ENCODE results near the gene SEH1L.

SEH1L gene

DNA sequence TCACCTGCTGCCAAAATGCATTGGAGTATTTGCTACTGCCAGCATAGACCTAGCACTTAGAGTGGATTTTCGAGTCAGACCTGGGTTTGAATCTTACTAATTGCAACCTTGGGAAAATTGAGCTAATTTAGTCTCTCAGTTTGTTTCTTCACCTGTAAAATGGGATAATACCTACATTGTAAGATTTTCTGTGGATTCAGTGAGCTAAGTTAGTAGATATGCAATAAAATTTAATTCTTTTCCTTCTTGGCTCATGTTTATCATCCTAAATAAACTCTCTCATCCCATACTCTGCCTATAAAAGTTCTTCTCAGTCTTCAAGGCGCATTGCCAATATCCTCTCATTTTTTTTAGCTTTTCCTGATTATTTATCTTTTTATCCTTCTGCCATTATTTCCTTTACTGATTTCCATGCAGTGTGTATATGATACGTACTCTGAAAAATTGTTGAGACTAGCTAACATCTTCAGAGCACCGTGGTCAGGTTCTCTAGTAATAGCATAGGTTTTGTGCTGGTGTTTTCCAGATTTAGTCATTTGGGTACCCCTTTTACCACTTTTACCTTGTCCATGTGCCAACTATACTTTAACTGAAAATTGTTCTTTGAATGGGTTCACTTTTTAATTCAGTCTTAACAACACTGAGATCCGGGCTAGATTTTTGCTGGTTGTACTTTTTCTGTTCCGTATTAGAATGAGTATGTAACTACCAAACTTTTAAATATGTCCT, 50.7 kb downstream of the SEH1L start:
- H2AFZ ChIP-seq (ENCODE audit: low read depth, low read length), result no peak overlapping the region
- H3K4me1 ChIP-seq (ENCODE audit: insufficient read depth, low read length), result peaks cover 34% of the 10 kb centered on the region
- no peak overlapping the region for H3K9ac ChIP-seq (ENCODE audit: low read depth, low read length)
- peaks cover 60% of the 10 kb centered on the region for H4K20me1 ChIP-seq (ENCODE audit: insufficient read depth, low read length)
- peaks cover 49% of the 10 kb centered on the region for H3K36me3 ChIP-seq (ENCODE audit: insufficient read depth, low read length)
- H3K79me2 ChIP-seq (ENCODE audit: insufficient read depth, low read length), result peaks cover 96% of the 10 kb centered on the region
- TF ChIP-seq, protein P1, sequence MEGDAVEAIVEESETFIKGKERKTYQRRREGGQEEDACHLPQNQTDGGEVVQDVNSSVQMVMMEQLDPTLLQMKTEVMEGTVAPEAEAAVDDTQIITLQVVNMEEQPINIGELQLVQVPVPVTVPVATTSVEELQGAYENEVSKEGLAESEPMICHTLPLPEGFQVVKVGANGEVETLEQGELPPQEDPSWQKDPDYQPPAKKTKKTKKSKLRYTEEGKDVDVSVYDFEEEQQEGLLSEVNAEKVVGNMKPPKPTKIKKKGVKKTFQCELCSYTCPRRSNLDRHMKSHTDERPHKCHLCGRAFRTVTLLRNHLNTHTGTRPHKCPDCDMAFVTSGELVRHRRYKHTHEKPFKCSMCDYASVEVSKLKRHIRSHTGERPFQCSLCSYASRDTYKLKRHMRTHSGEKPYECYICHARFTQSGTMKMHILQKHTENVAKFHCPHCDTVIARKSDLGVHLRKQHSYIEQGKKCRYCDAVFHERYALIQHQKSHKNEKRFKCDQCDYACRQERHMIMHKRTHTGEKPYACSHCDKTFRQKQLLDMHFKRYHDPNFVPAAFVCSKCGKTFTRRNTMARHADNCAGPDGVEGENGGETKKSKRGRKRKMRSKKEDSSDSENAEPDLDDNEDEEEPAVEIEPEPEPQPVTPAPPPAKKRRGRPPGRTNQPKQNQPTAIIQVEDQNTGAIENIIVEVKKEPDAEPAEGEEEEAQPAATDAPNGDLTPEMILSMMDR (IDR thresholded peaks at IDR 0.05; ENCODE audit: borderline replicate concordance, extremely low read depth, low read length, poor library complexity, severe bottlenecking), result no peak
- TF ChIP-seq EZH2 (IDR thresholded peaks at IDR 0.05; ENCODE audit: borderline replicate concordance, low read depth, low read length, severe bottlenecking), result no peak
- no peaks in the 10 kb centered on the region for H3K27me3 ChIP-seq (ENCODE audit: insufficient read depth, low read length, poor library complexity)
- no peak overlapping the region for H3K4me3 ChIP-seq (ENCODE audit: low read depth in 1 of 2, low read length in 2 of 2)
- H3K9me3 ChIP-seq (ENCODE audit: insufficient read depth, low read length, severe bottlenecking), result no peaks in the 10 kb centered on the region
- no peak overlapping the region for H3K27ac ChIP-seq (ENCODE audit: low read length)
- no peak for ATAC-seq (ENCODE audit: insufficient read depth, low read depth)
- no peak for DNase-seq
- H3K4me2 ChIP-seq (ENCODE audit: insufficient read depth, low read length), result peak overlapping the region; percentile 7; the same call in 1 of the 2 replicates

DNA sequence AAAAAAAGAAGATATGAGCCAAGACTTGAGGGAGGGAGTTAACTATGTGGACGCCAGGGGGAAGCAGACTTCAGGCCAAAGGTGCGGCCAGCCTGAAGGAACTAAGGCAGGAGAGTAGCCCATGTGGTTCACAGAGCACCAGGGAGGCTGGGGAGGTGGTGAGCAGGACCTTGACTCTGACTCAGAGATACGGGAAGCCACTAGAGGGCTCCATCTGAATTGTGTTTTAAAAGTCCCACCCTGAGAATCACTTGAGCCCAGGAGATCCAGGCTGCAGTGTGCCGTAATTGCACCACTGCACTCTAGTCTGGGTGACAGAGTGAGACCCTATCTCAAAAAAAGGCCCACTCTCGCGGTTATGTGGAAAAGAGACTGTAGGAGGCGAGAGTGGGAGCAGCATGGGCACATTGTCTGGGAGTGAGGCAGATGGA, 55.7 kb downstream of the SEH1L start:
- no peak for TF ChIP-seq EZH2 (IDR thresholded peaks at IDR 0.05; ENCODE audit: borderline replicate concordance, low read depth, low read length, severe bottlenecking)
- TF ChIP-seq, protein P1 (IDR thresholded peaks at IDR 0.05; ENCODE audit: borderline replicate concordance, extremely low read depth, low read length, poor library complexity, severe bottlenecking), result peak; percentile 68
- H3K79me2 ChIP-seq (ENCODE audit: insufficient read depth, low read length), result peaks cover 92% of the 10 kb centered on the region
- DNase-seq (peak; percentile 49), ATAC-seq (ENCODE audit: insufficient read depth, low read depth) (peak; percentile 84)
- H3K4me2 ChIP-seq (ENCODE audit: insufficient read depth, low read length), result no peak overlapping the region
- peaks cover 84% of the 10 kb centered on the region for H3K36me3 ChIP-seq (ENCODE audit: insufficient read depth, low read length)
- H3K9me3 ChIP-seq (ENCODE audit: insufficient read depth, low read length, severe bottlenecking), result no peaks in the 10 kb centered on the region
- no peak overlapping the region for H2AFZ ChIP-seq (ENCODE audit: low read depth, low read length)
- no peaks in the 10 kb centered on the region for H3K27me3 ChIP-seq (ENCODE audit: insufficient read depth, low read length, poor library complexity)
- H3K9ac ChIP-seq (ENCODE audit: low read depth, low read length), result no peak overlapping the region
- H3K4me3 ChIP-seq (ENCODE audit: low read depth in 1 of 2, low read length in 2 of 2), result no peak overlapping the region
- peaks cover 37% of the 10 kb centered on the region; the same call in 1 of the 2 replicates for H4K20me1 ChIP-seq (ENCODE audit: insufficient read depth, low read length)
- H3K27ac ChIP-seq (ENCODE audit: low read length), result no peak overlapping the region
- no peaks in the 10 kb centered on the region for H3K4me1 ChIP-seq (ENCODE audit: insufficient read depth, low read length)

DNA sequence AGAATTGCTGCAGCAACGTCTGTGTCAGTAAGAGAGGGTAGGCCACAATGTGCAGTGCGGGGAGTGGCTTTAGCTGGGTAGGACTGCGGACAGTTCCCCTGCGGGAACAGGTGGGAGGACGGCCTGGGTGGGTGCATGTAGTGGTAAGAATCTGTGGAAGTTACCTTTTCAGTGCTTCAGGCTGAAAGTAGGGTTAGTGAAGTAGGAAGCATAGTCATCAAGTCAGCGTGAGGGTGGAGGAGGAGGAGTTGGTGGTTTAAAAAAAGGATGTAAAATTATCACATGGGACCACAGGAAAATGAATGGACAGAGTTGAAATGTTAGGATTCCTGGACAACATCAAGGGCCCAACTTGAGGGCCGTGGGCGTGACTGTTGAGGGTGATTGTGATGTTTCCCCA, 56.6 kb downstream of the SEH1L start:
- H3K79me2 ChIP-seq (ENCODE audit: insufficient read depth, low read length), result peaks cover 89% of the 10 kb centered on the region
- H3K36me3 ChIP-seq (ENCODE audit: insufficient read depth, low read length), result peaks cover 92% of the 10 kb centered on the region

More for the DNA sequence above, 56.6 kb downstream of the SEH1L start:
- Histone ChIP-seq H3K4me2 (ENCODE audit: insufficient read depth, low read length) (no peak overlapping the region), H3K9ac (ENCODE audit: low read depth, low read length) (no peak overlapping the region), H4K20me1 (ENCODE audit: insufficient read depth, low read length) (peaks cover 34% of the 10 kb centered on the region; the same call in 1 of the 2 replicates), H3K4me3 (ENCODE audit: low read depth in 1 of 2, low read length in 2 of 2) (no peak overlapping the region), H2AFZ (ENCODE audit: low read depth, low read length) (no peak overlapping the region), H3K4me1 (ENCODE audit: insufficient read depth, low read length) (no peaks in the 10 kb centered on the region), H3K27ac (ENCODE audit: low read length) (no peak overlapping the region), H3K27me3 (ENCODE audit: insufficient read depth, low read length, poor library complexity) (no peaks in the 10 kb centered on the region), H3K9me3 (ENCODE audit: insufficient read depth, low read length, severe bottlenecking) (no peaks in the 10 kb centered on the region)
- TF ChIP-seq, protein P1 (IDR thresholded peaks at IDR 0.05; ENCODE audit: borderline replicate concordance, extremely low read depth, low read length, poor library complexity, severe bottlenecking), result no peak
- no peak for TF ChIP-seq EZH2 (IDR thresholded peaks at IDR 0.05; ENCODE audit: borderline replicate concordance, low read depth, low read length, severe bottlenecking)
- no peak for ATAC-seq (ENCODE audit: insufficient read depth, low read depth)
- no peak for DNase-seq
